Measurements from ENCODE around the gene SPDYE6. TPM values are rescaled to one million over a fixed set of nuclear protein-coding genes. Genes with fewer than 3 reads are reported as not detected.

Gene SPDYE6, protein sequence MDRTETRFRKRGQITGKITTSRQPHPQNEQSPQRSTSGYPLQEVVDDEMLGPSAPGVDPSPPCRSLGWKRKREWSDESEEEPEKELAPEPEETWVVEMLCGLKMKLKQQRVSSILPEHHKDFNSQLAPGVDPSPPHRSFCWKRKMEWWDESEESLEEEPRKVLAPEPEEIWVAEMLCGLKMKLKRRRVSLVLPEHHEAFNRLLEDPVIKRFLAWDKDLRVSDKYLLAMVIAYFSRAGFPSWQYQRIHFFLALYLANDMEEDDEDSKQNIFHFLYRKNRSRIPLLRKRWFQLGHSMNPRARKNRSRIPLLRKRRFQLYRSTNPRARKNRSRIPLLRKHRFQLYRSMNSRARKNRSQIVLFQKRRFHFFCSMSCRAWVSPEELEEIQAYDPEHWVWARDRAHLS
- total RNA-seq = not detected in 2 replicates

DNA sequence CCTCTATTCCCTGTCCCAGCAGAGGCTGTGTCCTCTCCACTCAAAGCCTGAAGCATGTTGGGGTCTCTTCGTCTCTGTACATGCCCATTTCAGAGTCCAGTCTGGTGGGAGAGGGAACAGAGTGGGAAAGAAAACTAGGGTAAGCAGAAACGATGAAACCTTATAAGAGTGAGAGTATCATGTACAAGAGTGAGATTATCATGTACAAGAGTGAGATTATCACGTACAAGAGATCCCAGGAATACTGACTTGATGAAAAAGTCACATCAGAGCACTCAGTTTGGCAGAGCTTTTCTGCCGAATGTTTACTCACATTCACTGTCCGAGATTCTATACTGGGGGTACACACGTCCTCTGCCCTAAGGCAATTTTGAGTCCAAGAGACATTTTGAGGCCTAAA is at the start of gene SPDYE6:
SPDYE6 (minus strand) TSS at position 101 of the 400 bp plus-strand sequence. CDS start 421 bp downstream, outside the sequence.

GRCh38 chr7:102395873-102396709 is 39.8 kb upstream of the SPDYE6 start, which contains the start of gene PRKRIP1:
TSS of gene PRKRIP1 (plus strand) at chr7:102396363. CDS start at chr7:102396412, 49 bp downstream.

Other genes starting within 250 kb of the SPDYE6 start
- 1.2 and 4.8 TPM in 2 replicates for gene SH2B2, start 69.6 kb downstream of the SPDYE6 start, total RNA-seq
- 13.8 and 20.9 TPM in 2 replicates for gene PRKRIP1, start 39.9 kb upstream of the SPDYE6 start, total RNA-seq
- gene ORAI2, start 77.1 kb upstream of the SPDYE6 start, total RNA-seq = 34.4 and 74.2 TPM in 2 replicates
- gene ALKBH4, start 108.4 kb upstream of the SPDYE6 start, total RNA-seq = 10.7 and 16.3 TPM in 2 replicates
- gene LRWD1, start 108.5 kb upstream of the SPDYE6 start, total RNA-seq = 13.5 and 22.8 TPM in 2 replicates
- 20.3 and 42.2 TPM in 2 replicates for gene POLR2J, start 122.5 kb upstream of the SPDYE6 start, total RNA-seq
- 2.0 and 2.9 TPM in 2 replicates for gene RASA4B, start 161.3 kb upstream of the SPDYE6 start, total RNA-seq
- 0.96 and 1.7 TPM in 2 replicates for gene UPK3BL2, start 187.3 kb upstream of the SPDYE6 start, total RNA-seq
- not detected in 2 replicates for gene SPDYE2, start 194.8 kb upstream of the SPDYE6 start, total RNA-seq
- gene POLR2J3, start 216.1 kb upstream of the SPDYE6 start, total RNA-seq = 17.6 and 18.9 TPM in 2 replicates